GM23338 (cell line): Measurements from ENCODE around the gene ACY1. TPM values are rescaled to one million over a fixed set of nuclear protein-coding genes. Genes with fewer than 3 reads are reported as not detected.

Experiments
- ATAC-seq: fragments of 200-7000 bp; cut with Tn5 transposase; 3 replicates; pipeline ENCODE4 v1.9.1; 2020
- DNase-seq: peaks from one replicate; pipeline ENCODE4 v3.0.0-alpha.2; 2015; ENCODE audit warnings: low spot score
- H2AFZ ChIP-seq: fragments of 200-600 bp; sonication (generic); 2 replicates; pipeline ENCODE4 v1.8.0; 2016; ENCODE audit warnings: antibody characterized with exemption, mild to moderate bottlenecking, moderate library complexity
- H3F3A ChIP-seq: fragments of 200-600 bp; sonication (generic); replicated peaks from 2 replicates; pipeline ENCODE4 v1.8.0; 2017; ENCODE audit warnings: antibody characterized with exemption, mixed run types, low read depth
- H3K27ac ChIP-seq: fragments of 200-600 bp; sonication (generic); 2 replicates; pipeline ENCODE4 v1.6.1; 2016; ENCODE audit warnings: low read depth
- H3K27me3 ChIP-seq: fragments of 200-600 bp; sonication (generic); 2 replicates; pipeline ENCODE4 v1.8.0; 2016; ENCODE audit warnings: mild to moderate bottlenecking, mixed run types, moderate library complexity; ENCODE audit not compliant: insufficient read depth
- H3K36me3 ChIP-seq: fragments of 200-600 bp; sonication (generic); 2 replicates; pipeline ENCODE4 v1.8.0; 2016; ENCODE audit warnings: mild to moderate bottlenecking; ENCODE audit not compliant: insufficient read depth
- H3K4me1 ChIP-seq: fragments of 200-600 bp; sonication (generic); 2 replicates; pipeline ENCODE4 v1.8.0; 2016; ENCODE audit warnings: mild to moderate bottlenecking, moderate library complexity; ENCODE audit not compliant: insufficient read depth
- H3K4me2 ChIP-seq: fragments of 200-600 bp; sonication (generic); 2 replicates; pipeline ENCODE4 v1.7.1; 2017; ENCODE audit warnings: mixed run types
- H3K4me3 ChIP-seq: fragments of 200-600 bp; sonication (generic); 2 replicates; pipeline ENCODE4 v1.6.1; 2016; ENCODE audit warnings: mixed run types
- H3K79me2 ChIP-seq: fragments of 200-600 bp; sonication (generic); replicated peaks from 2 replicates; pipeline ENCODE4 v1.8.0; 2017; ENCODE audit warnings: mild to moderate bottlenecking; ENCODE audit not compliant: insufficient read depth
- H3K9me2 ChIP-seq: fragments of 200-600 bp; sonication (generic); 2 replicates; pipeline ENCODE4 v1.8.0; 2017; ENCODE audit not compliant: insufficient read depth
- H4K20me1 ChIP-seq: fragments of 200-600 bp; sonication (generic); replicated peaks from 2 replicates; pipeline ENCODE4 v1.8.0; 2017; ENCODE audit warnings: mild to moderate bottlenecking; ENCODE audit not compliant: insufficient read depth
- H3K27ac Mint-ChIP-seq: 2 replicates; pipeline ENCODE4 v1.8.0; 2020; ENCODE audit warnings: inconsistent platforms, mild to moderate bottlenecking, moderate library complexity, mixed read lengths
- H3K27me3 Mint-ChIP-seq: 3 replicates; pipeline ENCODE4 v1.8.0; 2022; ENCODE audit warnings: low read depth, mild to moderate bottlenecking, moderate library complexity, mixed read lengths, inconsistent platforms; ENCODE audit not compliant: insufficient read depth, poor library complexity
- H3K36me3 Mint-ChIP-seq: 3 replicates; pipeline ENCODE4 v1.8.0; 2021; ENCODE audit warnings: low read depth, mild to moderate bottlenecking, inconsistent platforms, moderate library complexity, mixed read lengths
- H3K4me1 Mint-ChIP-seq: 3 replicates; pipeline ENCODE4 v1.8.0; 2020; ENCODE audit warnings: mild to moderate bottlenecking, inconsistent platforms, mixed read lengths
- H3K4me3 Mint-ChIP-seq: 3 replicates; pipeline ENCODE4 v1.8.0; 2021; ENCODE audit warnings: moderate library complexity, mild to moderate bottlenecking, inconsistent platforms, mixed read lengths
- H3K9me3 Mint-ChIP-seq: 3 replicates; pipeline ENCODE4 v1.8.0; 2020; ENCODE audit warnings: moderate library complexity, mild to moderate bottlenecking, inconsistent platforms, mixed read lengths
- CTCF ChIP-seq, 2 experiments: fragments of 200-600 bp in 1 of 2; sonication (generic) in 1 of 2; conservative IDR thresholded peaks; 2 replicates each; pipeline versions ENCODE4 v1.5.1 to v1.6.1; 2016 to 2017; ENCODE audit warnings: antibody characterized with exemption in 2 of 2, low read depth in 2 of 2, mild to moderate bottlenecking in 2 of 2, moderate library complexity in 1 of 2
- EZH2phosphoT487 ChIP-seq: fragments of 200-600 bp; sonication (generic); IDR thresholded peaks from one replicate; pipeline ENCODE4 v1.8.1; 2018; ENCODE audit warnings: antibody characterized with exemption; ENCODE audit not compliant: unreplicated experiment
- STAT1 ChIP-seq: IDR thresholded peaks from one replicate; pipeline ENCODE4 v1.6.1; 2016; ENCODE audit warnings: antibody characterized with exemption; ENCODE audit not compliant: unreplicated experiment
- ZNF331 ChIP-seq: fragments of 250-450 bp; sonication (Bioruptor Pico); IDR thresholded peaks from 2 replicates; pipeline ENCODE4 v1.5.0; 2020; ENCODE audit warnings: low read depth, mild to moderate bottlenecking, moderate library complexity
- ZNF462 ChIP-seq: fragments of 250-450 bp; sonication (Bioruptor Pico); IDR thresholded peaks from 2 replicates; pipeline ENCODE4 v1.5.0; 2020; ENCODE audit warnings: mild to moderate bottlenecking, moderate library complexity
- polyA plus RNA-seq: library from polyadenylated mRNA; unstranded; fragments of >200 nt; fragmentation: Nextera tagmentation; extraction: Ambion mirVana; gene quantifications from 2 replicates; pipeline ENCODE4 v1.2.1, GENCODE V29; 2016
- total RNA-seq: library from RNA; depleted of rRNA; stranded (reverse); fragments of >200 nt; shearing (Covaris generic); gene quantifications from 2 replicates; pipeline ENCODE4 v1.2.3, GENCODE V29; 2014

ACY1 gene
- total and polyA plus RNA-seq, 2 experiments from 2014 or later = 38.4 to 62.8 TPM

- TF ChIP-seq CTCF (conservative IDR thresholded peaks at IDR 0.05; ENCODE audit: low read depth in 2 of 2) (no peak), EZH2phosphoT487 (no peak), ZNF462 (CRISPR knock-in tag) (no peak), ZNF331 (CRISPR knock-in tag) (no peak)
Measured at GRCh38 chr3:51937611-51938450, 45.5 kb upstream of the ACY1 start (continued).

GRCh38 chr3:51938780-51939425 is 44.4 kb upstream of the ACY1 start:
- no peak for DNase-seq
- Histone ChIP-seq H2AFZ (no peak overlapping the region), H3K79me2 (peaks cover 25% of the 10 kb centered on the region), H4K20me1 (peaks cover 12% of the 10 kb centered on the region), H3K4me1 (peaks cover 9% of the 10 kb centered on the region; the same call in 1 of the 2 replicates), H3F3A (0 out of 2 replicates have a peak, but pooled peaks cover 2% of the 10 kb centered on the region), H3K27ac (no peak overlapping the region), H3K4me2 (no peak overlapping the region), H3K27me3 (no peaks in the 10 kb centered on the region), H3K4me3 (no peak overlapping the region), H3K36me3 (peaks cover 12% of the 10 kb centered on the region), H3K9me2 (no peaks in the 10 kb centered on the region)
- Mint-ChIP-seq H3K27ac (peak overlapping the region; percentile 40; the same call in 1 of the 2 replicates), H3K4me1 (peaks cover 18% of the 10 kb centered on the region), H3K36me3 (peaks cover 65% of the 10 kb centered on the region), H3K4me3 (no peak overlapping the region), H3K9me3 (no peaks in the 10 kb centered on the region), H3K27me3 (peaks cover 20% of the 10 kb centered on the region)
- ATAC-seq = no peak
- TF ChIP-seq STAT1 (no peak), ZNF462 (CRISPR knock-in tag) (no peak)
